NCI-H82 (cell line): ENCODE measurements around the gene MCM7.

Source experiments
- DNase-seq: peaks from one replicate; lab custom pipeline; 2025; lab: John Stamatoyannopoulos, UW

MCM7 gene

GRCh38 chr7:100093925-100094486 lies 7.2 kb downstream of the MCM7 start:
- DNase-seq, result no peak

DNA sequence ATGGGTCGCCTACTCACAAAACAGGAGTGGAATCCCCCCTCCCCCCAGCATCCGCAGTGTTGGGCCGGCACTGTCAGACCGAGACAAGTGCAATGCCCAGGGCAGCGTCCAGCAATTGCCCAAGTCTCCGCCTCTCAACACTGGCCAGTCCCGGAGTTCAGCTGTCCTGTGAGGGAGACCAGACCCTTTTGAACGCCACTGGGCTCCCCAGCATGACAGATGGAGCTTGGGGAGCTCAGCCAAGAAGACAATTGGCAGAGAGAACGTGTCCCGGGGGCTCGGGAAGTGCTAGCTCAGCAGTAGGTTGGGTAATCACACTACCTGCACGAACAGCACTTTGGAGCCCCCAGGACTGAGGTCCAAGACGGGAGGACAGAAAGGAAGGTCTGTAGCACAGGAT lies 7.7 kb downstream of the MCM7 start:
- no peak for DNase-seq

DNA sequence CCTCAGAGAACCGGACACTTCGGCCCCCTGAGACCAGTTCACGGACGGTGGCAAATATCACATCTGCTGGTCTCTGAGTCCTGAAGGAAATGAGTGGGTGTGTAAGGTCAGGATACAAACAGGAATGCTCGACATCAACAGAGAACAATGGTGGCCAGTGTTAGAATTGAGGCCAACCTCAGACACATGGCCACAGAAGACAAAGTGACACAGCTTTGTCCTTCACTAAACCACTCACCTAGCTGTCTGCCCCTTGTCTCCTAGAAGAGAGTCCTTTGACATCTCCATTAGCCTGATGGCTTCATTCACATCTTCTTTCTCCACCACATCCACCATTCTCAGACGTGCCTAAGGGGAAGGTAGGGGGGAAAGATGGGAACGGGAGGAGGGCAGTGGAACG lies 8.1 kb downstream of the MCM7 start:
- DNase-seq, result no peak

DNA sequence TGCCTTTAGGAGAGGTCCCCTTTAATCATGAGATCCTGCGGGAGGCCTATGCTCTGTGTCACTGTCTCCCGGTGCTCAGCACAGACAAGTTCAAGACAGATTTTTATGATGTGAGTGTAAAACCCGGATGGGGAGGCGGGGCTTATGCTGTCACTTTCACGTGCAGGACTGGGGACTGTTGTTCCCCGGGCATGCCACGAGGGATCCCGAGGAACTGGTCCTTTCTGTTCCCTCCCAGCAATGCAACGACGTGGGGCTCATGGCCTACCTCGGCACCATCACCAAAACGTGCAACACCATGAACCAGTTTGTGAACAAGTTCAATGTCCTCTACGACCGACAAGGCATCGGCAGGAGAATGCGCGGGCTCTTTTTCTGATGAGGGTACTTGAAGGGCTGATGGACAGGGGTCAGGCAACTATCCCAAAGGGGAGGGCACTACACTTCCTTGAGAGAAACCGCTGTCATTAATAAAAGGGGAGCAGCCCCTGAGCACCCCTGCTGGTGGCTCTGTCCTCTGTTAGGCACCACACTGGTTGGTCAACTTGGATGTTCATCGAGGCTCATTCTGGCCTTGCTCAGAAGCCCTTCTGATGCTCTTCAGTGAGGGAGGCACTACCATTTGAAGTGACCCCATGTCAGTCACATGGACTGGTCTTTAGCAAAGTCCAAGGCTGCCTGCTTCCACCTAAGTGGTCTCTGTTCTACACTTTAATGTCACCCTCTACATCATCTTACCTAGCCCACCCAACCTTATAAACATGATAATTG lies 9.6 kb downstream of the MCM7 start:
- DNase-seq, result peak; percentile 69

DNA sequence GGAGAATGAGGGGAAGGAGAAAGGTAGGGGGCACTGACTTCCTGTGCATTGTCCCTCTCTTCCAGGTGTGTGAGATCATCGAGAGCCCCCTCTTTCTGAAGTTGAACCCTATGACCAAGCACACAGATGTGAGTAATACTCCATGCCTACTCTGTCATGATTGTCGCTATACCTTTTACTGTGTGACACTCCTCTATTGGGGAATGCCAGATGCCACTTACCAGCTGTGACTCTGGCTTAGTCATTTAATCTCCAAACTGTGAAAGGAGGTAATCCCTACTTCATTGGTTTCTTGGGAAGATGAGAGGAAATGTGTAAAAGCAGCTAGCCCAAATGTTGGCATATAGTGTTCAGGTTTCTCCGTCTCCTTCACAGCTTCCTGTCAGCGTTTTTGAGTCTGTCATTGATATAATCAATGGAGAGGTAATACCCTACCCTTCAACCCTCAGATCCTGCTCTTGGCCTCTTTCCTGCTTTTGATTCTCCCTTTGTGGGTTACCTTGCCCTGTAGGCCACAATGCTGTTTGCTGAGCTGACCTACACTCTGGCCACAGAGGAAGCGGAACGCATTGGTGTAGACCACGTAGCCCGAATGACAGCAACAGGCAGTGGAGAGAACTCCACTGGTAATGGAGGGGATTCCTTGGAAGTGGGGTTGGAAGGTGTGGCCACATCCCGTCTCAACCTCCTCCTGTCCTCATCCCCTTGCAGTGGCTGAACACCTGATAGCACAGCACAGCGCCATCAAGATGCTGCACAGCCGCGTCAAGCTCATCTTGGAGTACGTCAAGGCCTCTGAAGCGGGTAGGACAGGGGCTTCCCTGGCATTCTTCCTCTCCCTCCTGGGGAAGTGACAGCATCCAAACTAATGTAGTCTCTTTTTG lies 10.4 kb downstream of the MCM7 start:
- DNase-seq, result peak; percentile 83

DNA sequence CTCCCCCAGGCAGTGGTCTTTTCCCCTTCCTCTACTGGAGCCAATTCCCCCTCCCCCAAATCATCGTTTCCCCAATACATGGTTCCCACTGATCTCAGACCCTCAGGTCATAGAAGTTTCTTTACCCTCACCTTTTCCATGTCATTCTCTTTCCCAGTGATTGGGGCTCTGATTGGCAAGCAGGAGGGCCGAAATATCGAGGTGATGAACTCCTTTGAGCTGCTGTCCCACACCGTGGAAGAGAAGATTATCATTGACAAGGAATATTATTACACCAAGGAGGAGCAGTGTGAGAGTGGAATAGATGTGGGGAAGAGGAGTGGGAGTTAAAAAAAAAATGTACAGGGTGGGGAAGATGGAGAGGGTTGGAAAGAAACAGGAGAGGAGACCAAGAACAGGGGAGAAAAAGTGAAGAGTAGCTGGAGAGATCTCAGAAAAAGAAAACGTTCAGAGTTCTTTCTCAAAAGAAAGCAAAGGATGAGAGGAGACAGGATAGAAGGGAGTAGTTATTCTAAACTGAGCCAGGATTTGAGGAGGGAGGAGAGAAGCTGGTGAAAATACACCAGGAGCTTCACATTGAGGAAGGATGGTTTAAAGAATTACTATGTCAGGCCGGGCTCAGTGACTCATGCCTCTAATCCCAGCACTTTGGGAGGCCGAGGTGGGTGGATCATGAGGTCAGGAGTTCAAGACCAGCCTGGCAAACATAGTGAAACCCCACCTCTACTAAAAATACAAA lies 11.6 kb downstream of the MCM7 start:
- DNase-seq, result no peak

DNA sequence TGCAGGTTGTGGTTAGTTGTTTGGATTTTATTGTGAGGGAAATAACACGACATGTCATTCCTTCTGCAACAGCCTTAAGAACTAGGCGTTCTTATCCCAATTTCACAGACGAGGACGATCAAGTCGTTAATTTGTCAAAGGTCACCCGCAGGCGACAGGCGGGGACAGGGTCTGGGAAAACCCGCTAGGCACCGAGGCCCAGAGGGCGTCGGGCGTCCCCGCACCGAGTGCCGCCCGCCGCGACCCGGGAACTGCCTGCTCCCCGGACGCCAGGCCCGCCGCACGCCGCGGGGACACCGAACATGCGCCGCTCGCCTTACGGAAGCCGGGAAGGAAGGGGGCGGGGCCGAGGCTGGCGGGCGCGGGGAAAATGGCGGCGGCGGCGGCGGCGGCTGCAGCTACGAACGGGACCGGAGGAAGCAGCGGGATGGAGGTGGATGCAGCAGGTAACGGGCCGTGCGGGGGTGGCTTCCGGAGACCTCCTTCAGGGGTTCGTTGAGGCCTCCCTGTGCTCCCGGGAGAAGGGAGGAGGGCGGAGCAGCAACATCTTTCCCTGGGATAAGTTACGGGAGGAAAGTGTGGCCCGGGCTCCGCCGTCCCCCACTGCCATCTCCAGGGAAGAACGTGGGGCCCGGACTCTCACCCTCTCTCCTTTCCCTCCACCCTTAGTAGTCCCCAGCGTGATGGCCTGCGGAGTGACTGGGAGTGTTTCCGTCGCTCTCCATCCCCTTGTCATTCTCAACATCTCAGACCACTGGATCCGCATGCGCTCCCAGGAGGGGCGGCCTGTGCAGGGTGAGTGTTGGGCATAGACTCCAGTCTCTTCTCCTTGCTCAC lies 12.4 kb downstream of the MCM7 start, which contains the start of gene COPS6:
COPS6 (plus strand) TSS at position 349 of the 837 bp plus-strand sequence; CDS start at position 371, 22 bp downstream.
- DNase-seq, result peak; percentile 73

DNA sequence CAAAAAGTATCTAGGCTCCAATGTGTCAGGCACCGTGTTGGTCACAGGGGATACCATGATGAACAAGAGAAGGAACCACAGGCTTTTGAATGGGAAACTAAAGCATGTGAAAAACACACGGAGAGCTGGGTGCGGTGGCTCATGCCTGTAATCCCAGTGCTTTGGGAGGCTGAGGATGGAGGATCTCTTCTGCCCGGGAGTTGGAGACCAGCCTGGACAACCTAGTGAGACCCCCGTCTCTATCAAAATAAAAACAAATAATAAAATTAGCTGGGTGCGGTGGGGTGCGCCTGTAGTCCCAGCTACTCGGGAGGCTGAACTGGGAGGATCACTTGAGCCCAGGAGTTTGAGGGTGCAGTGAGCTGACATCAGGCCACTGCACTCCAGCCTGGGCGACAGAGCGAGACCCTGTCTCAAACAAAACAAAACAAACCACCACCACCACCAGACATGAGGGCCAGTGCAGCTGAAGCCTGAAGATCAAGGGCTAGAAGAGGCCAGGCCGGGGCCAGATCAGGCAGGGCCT lies 13.0 kb downstream of the MCM7 start:
- DNase-seq, result no peak

GRCh38 chr7:100087055-100087750 lies 14.0 kb downstream of the MCM7 start:
- DNase-seq, result peak; percentile 88

GRCh38 chr7:100085515-100085914 lies 15.7 kb downstream of the MCM7 start:
- no peak for DNase-seq

DNA sequence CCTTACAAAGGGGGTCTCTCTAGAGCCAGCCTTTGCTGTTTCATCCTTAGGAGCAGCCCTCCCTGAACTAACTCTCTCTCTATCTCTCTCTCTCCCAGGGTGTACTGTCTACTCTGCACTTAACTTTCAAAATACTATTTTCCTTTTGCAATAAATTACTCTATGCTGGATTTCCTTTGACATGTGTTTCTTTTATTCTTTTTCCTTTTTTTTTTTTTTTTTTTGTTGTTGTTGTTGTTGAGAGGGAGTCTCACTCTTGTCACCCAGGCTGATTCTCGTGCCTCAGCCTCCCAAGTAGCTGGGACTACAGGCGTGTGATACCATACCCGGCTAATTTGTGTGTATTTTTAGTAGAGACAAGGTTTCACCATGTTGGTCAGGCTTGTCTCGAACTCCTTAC lies 18.2 kb downstream of the MCM7 start:
- no peak for DNase-seq

GRCh38 chr7:100081535-100082102 lies 19.6 kb downstream of the MCM7 start, which contains the start of gene ZNF3:
TSS of gene ZNF3 (minus strand) at chr7:100081723. CDS start at chr7:100077357, 4,366 bp downstream.
- DNase-seq, result peak; percentile 99

DNA sequence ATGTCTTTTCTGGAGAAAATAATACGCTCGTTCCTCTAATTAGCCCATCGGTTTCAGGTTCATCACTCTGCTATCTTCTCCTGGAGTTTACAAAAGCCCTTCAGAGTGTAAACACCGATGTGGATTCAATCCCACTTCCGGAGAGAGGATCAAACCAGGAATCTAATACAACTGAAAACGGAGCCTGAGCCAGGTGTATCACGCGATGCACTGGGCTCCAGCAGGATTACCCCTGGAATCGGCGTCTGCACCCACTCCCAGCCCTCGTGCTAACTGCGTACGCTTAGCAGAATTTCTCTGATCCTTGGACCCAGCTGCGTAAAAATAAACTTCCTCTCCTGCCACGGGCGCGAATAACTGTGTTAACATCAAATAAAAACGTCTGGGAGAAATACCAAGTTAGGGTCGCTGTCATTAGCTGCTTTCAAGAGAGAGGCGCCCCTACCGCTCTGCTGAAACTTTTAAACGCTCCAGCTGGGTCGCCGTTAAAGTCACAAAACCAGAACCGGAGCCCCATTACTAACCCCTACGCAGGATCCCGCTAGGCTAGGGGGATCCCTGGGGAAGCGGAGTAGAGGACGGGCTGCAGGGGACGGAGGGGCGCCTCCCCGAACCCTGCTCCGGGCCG lies 20.2 kb downstream of the MCM7 start:
- DNase-seq, result peak; percentile 51

DNA sequence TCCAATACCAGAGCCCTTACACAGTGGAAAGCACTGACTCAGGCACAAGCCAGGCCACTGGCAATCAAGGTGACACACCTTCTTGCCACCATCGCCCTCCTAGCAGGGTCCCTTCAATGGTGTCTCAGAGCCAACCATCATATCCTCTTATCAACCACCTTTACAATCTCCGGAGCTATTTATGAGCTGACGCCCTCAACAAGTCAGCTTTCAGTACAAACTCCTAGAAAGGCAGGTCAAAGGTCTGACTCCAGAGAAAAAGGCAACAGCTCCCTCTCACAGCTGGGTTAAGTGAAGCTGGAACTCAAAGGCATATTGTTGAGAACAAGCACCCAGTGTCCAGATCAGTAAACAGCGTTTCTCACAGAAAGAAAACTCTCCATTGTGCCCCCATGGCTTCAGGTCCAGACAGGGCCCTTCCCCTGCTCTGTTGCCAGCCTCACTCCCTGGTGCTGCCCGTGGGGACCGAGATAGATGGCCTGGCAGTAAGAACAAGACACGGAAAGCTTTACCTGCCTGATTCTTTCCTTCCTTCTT lies 22.1 kb downstream of the MCM7 start:
- no peak for DNase-seq

- no peak for DNase-seq
These were observed 24.0 kb downstream of the MCM7 start for GRCh38 chr7:100077205-100077604.

GRCh38 chr7:100075418-100075817 lies 25.8 kb downstream of the MCM7 start:
- no peak for DNase-seq

GRCh38 chr7:100074841-100075240 lies 26.4 kb downstream of the MCM7 start:
- no peak for DNase-seq

GRCh38 chr7:100072462-100072861 lies 28.7 kb downstream of the MCM7 start:
- DNase-seq, result no peak
